NCI-H446 (cell line): Measurements from ENCODE around the gene PBX1.

Experiments used
- DNase-seq, 2 experiments: peaks; one replicate each; lab custom pipeline; 2025; lab: John Stamatoyannopoulos, UW

Gene PBX1

GRCh38 chr1:164563721-164564360, 4.9 kb downstream of the PBX1 start:
- DNase-seq, result no peak

DNA sequence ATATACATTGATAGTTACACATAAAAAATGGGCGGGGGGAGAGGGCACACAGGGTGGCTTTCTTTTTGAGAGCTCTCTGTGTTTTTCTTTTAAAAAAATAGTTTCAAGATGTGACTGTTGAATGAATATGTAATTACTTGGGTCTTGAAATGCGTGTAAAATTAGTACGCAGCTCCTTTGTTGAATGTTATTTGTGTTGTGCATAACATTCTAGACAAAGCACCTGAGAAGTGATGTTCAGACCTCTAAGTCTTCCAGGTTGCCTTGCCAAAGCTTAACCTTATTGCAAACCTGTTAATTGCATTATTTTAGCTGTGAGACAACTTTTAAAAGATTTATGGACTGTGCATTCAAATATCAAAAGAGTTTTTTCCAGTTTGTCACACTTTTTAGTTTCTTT, 5.4 kb downstream of the PBX1 start:
- no peak for DNase-seq

GRCh38 chr1:164565357-164565756, 6.4 kb downstream of the PBX1 start:
- DNase-seq, result no peak

DNA sequence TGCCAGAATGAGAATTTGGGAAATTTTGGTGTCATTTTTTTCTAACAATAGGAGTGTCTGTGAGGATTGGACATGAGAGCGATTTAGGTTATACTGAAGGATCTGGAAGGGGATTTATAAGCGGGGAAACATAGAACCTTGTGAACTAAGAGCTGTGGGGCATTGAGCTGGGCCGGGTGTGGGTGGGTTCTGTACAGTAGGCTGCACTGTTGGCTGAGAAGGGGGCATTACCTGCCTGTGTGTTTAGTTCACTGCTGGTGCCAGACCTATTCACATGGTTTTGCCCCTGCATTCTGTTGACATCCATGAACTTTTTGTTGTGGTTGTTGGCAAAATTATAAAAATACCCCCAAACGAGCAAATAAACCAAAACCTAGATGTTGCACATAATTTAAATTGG, 8.8 kb downstream of the PBX1 start:
- no peak for DNase-seq

GRCh38 chr1:164569241-164569640, 10.3 kb downstream of the PBX1 start:
- DNase-seq, result no peak

DNA sequence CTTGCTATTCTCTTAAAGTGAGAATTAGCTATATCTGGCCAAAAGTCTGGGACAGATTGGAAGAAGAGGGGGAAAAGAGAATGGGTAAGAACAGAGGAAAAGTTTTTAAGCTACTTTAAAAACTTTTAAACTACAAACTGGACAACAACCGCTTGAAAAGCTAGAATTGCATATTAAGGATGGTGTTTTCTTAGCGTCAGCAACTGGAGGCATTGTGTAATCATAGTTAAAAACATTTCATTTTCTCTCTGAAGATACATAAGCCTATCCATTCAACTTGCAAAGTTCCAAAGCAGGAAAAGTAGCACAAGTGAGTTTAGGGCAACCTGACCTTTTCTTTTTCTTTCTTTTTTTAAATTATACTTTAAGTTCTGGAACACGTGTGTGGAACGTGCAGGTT, 10.9 kb downstream of the PBX1 start:
- DNase-seq, result no peak

DNA sequence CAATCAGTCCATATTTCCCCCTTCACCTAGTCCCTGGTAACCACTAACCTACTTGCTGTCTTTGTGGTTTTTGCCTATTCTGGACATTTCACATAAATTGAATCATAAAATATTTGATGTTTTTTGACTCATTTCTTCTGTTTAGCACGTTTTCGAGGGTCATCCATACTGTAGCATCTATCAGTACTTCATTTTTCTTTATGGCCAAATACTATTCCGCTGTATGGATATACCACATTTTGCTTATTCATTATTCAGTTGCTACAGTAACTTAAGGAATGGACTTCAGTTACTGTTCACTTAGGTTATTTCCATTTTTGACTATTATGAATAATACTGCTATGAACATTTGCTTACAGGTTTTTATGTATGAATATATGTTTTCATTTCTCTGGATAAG, 12.3 kb downstream of the PBX1 start:
- DNase-seq, result no peak

DNA sequence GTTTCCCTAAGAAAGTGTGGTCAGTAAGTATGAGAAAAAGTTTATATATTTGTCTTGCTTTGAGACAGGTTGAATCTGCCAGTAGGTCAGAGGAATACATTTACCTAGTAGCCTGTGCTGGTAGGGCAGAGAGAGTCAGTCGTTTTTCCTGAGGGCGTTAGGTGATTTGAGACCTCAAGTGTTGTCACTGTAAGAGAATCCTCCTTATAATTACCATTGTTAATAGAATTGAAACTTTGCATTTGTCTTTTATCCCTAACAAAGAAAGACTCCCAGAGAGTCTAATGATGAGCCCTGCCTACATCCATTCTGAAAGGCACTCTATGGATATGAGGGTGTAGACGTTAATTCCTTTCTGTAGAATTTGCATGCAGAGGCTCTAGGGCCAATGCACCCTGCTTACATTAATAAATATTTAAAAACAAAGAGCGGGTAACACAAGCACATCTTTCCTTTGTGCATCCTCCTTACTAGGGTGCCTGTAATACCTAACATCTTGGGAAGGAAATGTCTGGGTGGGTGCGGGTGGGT, 16.4 kb downstream of the PBX1 start:
- DNase-seq, result no peak

DNA sequence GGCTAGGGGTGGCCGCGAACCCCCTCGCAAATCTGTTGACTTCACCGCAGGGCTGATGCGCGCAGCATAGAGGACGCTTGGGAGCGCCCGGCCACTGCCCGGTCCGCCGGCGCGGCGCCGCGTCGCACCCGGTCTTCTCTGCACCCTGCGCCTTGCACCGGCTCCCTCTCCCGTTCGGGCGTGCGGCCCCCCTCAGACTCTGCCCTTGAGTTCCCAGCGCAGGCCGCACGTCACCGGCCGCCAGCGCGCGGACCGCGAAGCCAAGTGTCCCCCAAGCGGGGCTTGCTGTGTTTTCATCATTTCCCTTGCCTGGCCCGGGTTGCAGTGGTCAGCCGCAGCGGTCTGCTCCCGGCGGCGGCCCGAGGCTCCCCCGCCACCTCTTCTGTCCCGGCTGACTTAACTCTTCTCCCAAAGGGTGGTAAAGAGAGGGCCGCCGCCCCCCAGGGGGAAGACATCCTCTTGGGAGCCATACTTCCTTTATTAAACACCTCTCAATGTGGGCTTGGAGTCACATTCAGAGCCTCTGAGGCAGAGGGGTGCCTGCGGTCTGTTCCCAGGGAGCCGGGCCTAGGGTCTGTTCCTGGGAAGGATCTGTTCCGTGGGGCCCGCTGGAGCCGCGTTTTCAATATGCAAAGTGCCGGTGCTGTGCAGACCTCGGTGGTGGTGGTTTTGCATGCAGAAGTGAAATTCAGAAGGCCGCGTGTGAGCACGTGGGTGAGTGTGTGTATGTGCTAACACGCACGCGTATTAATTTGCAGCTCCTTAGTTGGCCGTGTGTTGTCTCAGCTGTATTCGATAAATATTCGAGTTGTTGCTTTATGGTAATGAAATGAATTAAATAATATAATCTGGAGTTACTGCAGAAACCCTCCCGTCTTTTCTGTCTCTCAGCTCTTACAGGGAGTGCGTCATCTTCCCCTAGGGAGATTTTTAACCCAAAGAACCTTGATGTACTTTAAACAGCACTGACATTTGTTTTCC, 17.6 kb downstream of the PBX1 start:
- no peak for DNase-seq

GRCh38 chr1:164577291-164577690, 18.3 kb downstream of the PBX1 start:
- no peak for DNase-seq

- DNase-seq, result no peak
Observed at GRCh38 chr1:164578479-164579200, 19.7 kb downstream of the PBX1 start.

DNA sequence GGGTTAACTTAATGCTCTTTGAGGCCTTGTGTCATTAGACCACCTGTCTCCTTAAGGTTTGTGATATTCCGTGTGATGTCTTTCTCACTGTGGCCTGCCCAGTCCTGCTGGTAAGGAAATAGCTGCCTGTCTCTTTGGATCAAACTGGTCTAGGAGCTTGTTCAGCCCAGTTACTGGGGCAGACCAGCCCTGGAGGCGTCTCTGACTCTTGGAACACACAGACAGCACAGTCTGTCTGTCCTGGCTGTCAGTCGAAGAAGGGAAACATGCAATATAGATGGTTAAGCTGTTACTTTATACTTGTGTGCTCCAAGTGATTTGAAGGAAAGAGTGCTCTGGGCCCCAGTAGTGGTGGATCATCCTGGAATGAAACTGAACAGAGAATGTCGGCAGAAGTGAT, 20.4 kb downstream of the PBX1 start:
- no peak for DNase-seq

- no peak for DNase-seq
Observed at GRCh38 chr1:164581762-164582161, 22.8 kb downstream of the PBX1 start.

DNA sequence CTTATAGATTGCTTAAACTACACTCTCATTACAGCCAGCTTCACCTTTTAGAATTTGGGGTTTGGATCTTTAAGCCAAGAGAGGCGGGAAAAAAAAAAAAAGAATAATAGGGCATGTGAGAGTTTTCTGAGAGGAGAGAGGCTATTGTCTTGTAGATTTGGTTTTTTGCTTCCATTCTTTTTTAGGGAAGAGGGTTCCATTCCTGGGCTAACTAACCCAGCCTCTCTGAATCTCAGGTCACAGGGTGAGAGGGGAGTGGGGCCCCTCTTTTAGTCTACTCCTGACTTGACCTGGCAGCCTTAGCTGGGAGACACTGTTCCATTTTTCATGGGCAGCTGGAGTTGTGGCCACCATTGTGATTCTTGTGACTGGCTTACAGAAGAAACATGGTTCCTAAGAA, 24.2 kb downstream of the PBX1 start:
- DNase-seq, result no peak

DNA sequence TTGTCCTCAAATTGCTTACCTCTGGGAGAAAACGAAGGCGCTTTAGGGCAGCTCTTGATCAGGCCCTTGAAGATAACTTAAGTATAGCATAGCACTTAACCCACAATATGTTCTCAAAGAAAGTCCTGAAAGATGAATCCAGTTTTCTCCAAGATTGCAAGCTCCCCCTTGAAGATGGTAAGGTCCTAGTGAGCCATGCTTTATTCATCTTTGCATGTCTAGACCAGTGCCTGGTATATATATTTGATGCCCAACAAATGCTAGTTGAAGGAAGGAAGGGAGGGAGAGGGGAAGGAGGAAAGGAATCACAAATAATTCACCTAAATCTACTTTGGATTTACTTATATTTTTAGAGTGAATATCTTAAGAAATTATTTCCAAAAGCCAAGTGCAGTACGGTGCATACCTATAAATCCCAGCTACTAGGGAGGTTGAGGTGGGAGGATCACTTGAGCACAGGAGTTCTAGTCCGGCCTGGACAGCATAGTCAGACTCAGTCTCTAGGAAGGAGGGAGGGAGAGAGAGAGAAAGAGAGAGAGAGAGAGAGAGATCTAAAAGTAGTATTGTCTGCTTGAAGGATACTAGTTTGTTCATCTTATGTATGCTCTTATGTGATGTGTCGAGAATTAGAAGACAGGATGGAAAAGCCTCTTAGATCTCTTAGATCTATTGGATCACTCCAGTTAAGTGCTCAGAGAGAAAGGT, 25.0 kb downstream of the PBX1 start:
- DNase-seq, result no peak

GRCh38 chr1:164586591-164586990, 27.6 kb downstream of the PBX1 start:
- no peak for DNase-seq

DNA sequence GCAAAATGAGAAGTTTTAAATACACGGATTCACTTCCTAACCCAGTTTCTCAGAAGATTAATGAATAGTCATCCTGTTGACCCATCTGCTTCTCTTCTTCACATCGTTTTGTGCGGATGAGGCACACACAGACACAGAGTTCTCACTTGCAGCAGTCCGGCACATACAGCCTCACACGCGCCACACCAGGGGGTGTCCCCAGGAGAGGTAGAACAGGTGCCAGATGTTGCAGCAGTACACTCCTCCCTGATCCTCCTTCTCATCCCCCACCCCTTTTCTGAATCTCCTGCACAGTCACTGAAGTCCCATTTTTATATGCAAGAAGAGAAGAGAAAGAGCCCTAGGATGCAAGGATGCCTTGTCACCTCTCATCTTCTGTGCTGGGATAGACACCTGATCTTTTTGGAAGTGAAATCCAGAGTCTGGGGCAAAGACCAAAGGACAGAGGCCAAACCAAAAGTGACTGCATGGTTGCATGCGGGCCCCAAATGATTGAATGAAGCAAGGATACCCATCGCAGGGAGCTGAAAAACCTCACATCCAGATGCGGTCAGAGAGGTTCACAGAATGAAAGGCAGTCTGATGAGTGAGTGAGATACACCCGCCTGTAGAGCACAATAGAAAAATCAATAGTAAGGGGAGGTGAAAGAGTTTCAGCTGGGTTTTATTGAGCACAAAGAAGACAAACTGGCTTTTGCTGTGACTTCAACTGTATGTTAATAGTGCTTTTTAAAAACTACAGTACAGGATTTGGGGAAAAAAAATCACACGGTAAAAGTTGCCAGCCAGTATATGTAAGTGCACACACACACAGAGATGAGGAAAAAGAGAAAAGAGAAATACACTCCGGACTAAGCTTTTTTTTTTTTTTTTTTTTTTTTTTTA, 28.9 kb downstream of the PBX1 start:
- DNase-seq, result no peak

DNA sequence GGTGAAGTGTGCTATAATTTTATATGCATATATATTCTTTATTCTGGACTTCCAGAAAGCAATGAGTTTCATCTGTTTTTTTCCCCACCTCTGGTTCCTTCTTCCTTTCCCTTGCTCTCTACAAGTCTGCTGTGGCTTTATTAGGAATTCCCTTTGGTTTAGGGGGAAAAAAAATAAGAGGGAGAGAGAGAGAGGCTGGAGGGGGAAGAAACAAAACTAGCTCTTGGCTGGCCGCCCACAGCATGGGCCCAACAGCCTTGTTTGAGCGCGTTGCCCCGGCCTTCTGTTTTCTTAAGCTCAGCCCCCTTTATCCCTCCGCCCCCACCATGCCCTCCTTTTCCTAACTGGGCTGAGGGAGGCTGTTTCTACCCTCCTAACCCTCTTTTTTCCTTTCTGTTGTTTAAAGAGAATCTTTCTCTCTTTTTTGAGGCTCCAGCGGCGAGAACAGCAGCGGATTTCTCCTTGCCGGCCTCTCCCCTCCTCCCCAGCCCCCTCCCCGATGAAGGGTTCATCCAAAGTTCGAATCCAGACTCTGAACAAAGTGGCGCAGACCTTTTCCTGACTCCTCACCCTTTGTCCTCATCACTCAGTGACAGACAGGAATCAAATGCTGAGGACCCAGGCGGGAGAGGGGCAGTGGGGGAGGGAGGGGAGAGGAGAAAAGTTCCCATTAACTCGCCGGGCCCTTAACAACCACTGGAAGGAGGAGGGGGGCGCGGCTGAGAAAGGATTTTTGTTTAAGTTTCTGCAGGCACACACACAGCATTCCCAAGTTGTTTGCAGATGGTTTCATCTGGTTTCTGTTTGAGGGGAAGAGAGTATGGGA, 29.7 kb downstream of the PBX1 start:
- peak; percentile 67 to 86 for DNase-seq

DNA sequence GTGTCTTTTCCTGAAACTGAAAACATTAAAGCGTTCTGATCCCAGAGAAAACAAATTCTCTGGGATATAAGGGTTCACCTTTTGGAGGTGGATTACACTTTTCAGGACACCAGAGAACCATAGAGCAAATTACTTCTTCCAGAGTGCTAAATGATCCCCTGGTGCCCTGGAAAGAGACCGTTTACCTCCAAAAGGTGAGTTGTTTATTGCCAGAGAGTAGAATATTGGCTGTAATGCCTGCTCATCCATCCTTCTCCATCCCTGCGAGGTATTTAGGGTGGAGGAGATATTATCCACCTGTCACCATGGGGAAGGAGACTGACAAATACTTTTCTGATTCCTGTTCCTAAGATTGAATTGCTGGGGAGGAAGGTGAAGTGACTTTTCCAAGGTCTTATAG, 30.4 kb downstream of the PBX1 start:
- DNase-seq, result no peak

DNA sequence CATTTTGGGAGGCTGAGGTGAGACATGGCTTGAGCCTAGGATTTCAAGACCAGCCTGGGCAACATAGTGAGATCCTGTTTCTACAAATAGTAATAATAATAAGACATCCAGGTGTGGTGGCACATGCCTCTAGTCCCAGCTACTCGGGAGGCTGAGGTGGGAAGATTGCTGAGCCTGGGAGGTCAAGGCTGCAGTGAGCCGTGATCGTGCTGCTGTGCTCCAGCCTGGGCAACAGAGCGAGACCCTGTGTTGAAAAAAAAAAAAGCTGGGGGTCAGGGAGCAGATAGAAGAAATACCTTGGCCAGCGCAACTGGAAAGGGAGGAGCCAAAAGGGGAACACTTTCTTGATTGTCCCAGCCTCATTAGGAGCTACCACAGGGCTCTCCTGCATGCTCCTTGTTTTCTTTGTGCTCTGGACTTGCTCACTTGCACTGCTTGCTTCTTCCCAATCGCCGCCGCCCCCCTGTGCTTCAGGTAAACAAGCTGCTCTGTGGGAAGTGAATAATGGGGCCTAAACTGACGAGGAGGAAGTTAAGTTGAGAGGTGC, 31.1 kb downstream of the PBX1 start:
- no peak for DNase-seq
